ENCODE measurements around the gene RPL15. TPM values are rescaled to one million over a fixed set of nuclear protein-coding genes. Genes with fewer than 3 reads are reported as not detected.

The RPL15 gene
- total and polyA plus RNA-seq, 2 of the 13 experiments (the other 11 are each of a cell fraction or from before 2014, with no cell fraction given), result 1,297 to 3,693 TPM

DNA sequence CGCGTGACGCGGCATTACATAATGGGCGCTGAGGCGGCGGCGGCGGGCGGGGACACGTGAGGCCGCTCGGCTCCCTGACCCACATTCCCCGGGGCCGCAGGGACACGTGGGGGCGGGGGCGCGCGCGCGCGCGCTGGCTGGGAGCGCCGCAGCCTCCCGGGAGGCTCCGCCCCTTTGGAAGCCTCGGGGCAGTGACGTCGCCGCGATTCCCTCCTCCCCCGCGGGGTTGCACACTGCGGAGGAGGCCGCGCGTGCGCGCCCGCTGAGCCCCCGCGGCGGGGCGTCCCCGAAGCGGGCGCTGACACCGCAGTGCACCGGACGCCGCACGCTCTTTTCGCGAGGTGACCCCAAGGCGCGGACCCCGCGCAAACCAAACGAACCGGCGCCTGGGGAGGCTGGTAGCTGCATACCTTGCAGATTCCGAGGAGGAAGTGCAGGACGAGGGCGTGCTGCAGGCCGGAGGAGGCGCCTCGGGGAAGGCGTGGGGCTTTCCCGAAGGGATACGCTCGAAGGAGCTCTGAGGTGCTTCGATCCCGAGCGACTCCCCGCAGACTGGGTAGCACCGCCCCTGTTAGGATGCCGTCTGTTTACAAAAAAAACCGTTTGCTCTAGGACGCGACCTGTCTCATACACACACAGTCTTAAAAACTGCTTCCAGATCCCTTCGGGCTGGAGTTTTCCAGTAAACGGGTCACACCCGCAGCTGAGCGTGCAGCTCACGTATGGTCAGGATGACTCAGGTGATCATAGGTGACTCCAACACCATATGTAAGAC lies 29.2 kb downstream of the RPL15 start (continued):
- TF ChIP-seq, protein P1, sequence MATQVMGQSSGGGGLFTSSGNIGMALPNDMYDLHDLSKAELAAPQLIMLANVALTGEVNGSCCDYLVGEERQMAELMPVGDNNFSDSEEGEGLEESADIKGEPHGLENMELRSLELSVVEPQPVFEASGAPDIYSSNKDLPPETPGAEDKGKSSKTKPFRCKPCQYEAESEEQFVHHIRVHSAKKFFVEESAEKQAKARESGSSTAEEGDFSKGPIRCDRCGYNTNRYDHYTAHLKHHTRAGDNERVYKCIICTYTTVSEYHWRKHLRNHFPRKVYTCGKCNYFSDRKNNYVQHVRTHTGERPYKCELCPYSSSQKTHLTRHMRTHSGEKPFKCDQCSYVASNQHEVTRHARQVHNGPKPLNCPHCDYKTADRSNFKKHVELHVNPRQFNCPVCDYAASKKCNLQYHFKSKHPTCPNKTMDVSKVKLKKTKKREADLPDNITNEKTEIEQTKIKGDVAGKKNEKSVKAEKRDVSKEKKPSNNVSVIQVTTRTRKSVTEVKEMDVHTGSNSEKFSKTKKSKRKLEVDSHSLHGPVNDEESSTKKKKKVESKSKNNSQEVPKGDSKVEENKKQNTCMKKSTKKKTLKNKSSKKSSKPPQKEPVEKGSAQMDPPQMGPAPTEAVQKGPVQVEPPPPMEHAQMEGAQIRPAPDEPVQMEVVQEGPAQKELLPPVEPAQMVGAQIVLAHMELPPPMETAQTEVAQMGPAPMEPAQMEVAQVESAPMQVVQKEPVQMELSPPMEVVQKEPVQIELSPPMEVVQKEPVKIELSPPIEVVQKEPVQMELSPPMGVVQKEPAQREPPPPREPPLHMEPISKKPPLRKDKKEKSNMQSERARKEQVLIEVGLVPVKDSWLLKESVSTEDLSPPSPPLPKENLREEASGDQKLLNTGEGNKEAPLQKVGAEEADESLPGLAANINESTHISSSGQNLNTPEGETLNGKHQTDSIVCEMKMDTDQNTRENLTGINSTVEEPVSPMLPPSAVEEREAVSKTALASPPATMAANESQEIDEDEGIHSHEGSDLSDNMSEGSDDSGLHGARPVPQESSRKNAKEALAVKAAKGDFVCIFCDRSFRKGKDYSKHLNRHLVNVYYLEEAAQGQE (IDR thresholded peaks at IDR 0.05; ENCODE audit: borderline replicate concordance in 1 of 2, low read depth in 1 of 2, low read length in 2 of 2), result no peak
- peak; percentile 89 for TF ChIP-seq ZNF501 (CRISPR knock-in tag; IDR thresholded peaks at IDR 0.05)
- 0 out of 2 replicates have a peak, but pooled peaks have one; percentile 2 for TF ChIP-seq NFIC (IDR thresholded peaks at IDR 0.05; ENCODE audit: low read length)
- peak; percentile 63; the same call in 1 of the 2 replicates for TF ChIP-seq TMF1 (CRISPR knock-in tag; IDR thresholded peaks at IDR 0.05; ENCODE audit: low read depth)
- TF ChIP-seq RFX1 (IDR thresholded peaks at IDR 0.05), result no peak
- TF ChIP-seq CSRNP2 (CRISPR knock-in tag; conservative IDR thresholded peaks at IDR 0.05; ENCODE audit: low read depth), result no peak
- TF ChIP-seq, protein P2, sequence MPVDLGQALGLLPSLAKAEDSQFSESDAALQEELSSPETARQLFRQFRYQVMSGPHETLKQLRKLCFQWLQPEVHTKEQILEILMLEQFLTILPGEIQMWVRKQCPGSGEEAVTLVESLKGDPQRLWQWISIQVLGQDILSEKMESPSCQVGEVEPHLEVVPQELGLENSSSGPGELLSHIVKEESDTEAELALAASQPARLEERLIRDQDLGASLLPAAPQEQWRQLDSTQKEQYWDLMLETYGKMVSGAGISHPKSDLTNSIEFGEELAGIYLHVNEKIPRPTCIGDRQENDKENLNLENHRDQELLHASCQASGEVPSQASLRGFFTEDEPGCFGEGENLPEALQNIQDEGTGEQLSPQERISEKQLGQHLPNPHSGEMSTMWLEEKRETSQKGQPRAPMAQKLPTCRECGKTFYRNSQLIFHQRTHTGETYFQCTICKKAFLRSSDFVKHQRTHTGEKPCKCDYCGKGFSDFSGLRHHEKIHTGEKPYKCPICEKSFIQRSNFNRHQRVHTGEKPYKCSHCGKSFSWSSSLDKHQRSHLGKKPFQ (CRISPR knock-in tag; IDR thresholded peaks at IDR 0.05; ENCODE audit: insufficient replicate concordance), result peak; percentile 85
- TF ChIP-seq THAP8 (CRISPR knock-in tag; IDR thresholded peaks at IDR 0.05; ENCODE audit: borderline replicate concordance), result peak; percentile 49; the same call in 1 of the 2 replicates
- no peak for TF ChIP-seq WIZ (CRISPR knock-in tag; IDR thresholded peaks at IDR 0.05)
- TF ChIP-seq, protein P3, sequence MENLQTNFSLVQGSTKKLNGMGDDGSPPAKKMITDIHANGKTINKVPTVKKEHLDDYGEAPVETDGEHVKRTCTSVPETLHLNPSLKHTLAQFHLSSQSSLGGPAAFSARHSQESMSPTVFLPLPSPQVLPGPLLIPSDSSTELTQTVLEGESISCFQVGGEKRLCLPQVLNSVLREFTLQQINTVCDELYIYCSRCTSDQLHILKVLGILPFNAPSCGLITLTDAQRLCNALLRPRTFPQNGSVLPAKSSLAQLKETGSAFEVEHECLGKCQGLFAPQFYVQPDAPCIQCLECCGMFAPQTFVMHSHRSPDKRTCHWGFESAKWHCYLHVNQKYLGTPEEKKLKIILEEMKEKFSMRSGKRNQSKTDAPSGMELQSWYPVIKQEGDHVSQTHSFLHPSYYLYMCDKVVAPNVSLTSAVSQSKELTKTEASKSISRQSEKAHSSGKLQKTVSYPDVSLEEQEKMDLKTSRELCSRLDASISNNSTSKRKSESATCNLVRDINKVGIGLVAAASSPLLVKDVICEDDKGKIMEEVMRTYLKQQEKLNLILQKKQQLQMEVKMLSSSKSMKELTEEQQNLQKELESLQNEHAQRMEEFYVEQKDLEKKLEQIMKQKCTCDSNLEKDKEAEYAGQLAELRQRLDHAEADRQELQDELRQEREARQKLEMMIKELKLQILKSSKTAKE (CRISPR knock-in tag; IDR thresholded peaks at IDR 0.05; ENCODE audit: borderline replicate concordance), result peak; percentile 74
- TF ChIP-seq POLR2G (IDR thresholded peaks at IDR 0.05; ENCODE audit: low read depth, low read length), result peak; percentile 82
- no peak for TF ChIP-seq CHCHD3 (CRISPR knock-in tag; IDR thresholded peaks at IDR 0.05)
- no peak for TF ChIP-seq ZNF354B (CRISPR knock-in tag; IDR thresholded peaks at IDR 0.05)
- TF ChIP-seq ZNF772 (CRISPR knock-in tag; IDR thresholded peaks at IDR 0.05), result peak; percentile 89; the same call in 1 of the 2 replicates
- TF ChIP-seq SNAI1 (CRISPR knock-in tag; IDR thresholded peaks at IDR 0.05; ENCODE audit: borderline replicate concordance), result 0 out of 2 replicates have a peak, but pooled peaks have one; percentile 29
- no peak for TF ChIP-seq TERF1 (CRISPR knock-in tag; IDR thresholded peaks at IDR 0.05)
